SW 1271 (cell line): Measurements from ENCODE around the gene SRRM2.
A peak's percentile ranks its signal among the peaks of the same experiment; 100 is the strongest.

ENCODE experiments used
- DNase-seq, 2 experiments: peaks; one replicate each; lab custom pipeline; 2025; lab: John Stamatoyannopoulos, UW

The SRRM2 gene

GRCh38 chr16:2739625-2740430, 12.6 kb upstream of the SRRM2 start:
- DNase-seq, result no peak

- no peak for DNase-seq
Observed at GRCh38 chr16:2740476-2740875, 12.0 kb upstream of the SRRM2 start.

GRCh38 chr16:2741168-2741567, 11.3 kb upstream of the SRRM2 start:
- no peak for DNase-seq

DNA sequence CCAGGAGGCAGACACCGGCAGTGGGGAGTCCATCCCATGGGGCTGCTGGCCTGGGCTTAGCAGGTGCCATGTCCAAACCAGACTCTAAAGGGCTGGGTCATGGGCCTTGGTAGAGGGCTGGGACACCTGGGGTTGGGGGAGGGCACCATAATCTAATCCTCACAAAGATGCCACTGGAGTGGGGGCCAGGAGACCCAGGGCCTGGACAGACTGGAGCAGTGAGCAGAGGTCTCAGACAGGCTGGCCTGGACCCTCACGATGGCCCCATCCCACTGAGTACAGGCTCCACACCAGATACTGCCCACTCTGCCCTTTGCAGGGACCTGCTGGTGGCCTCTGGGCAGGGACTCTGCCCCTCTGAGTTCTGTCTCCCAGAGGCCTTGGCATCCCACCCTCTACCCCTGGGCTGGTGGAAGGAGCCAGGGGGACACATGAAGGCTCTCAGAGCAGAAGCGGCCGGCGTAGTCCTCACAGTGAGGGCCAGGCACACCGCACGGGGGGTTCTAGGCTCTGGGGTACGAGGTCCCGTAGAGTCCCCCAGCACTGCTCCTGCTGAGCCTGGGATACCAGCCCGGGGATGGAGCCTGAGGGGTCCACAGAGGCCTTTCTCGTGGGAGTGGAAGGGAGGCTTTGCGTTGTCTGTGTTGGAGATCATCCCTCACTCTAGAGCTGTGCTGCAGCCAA, 10.0 kb upstream of the SRRM2 start:
- no peak for DNase-seq

GRCh38 chr16:2743007-2743810, 9.2 kb upstream of the SRRM2 start:
- DNase-seq, result no peak

DNA sequence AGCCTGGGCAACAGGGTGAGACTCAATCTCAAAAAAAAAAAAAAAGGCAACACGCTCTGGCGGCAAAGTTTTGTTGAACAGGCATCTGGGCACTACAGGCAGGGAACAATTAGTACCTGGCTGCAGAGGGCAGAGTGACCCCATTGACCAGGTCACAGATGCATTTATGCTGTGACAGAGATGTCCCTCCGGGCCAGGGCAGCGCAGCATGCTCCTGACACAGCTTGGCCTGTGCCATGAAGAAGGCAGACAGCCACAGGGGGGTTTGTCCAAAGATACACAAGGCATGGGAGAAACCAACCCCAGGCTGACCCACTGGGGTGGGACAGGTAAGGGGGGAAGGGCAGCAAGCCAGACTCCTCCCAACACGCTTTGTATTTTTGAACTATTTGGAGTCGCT, 7.7 kb upstream of the SRRM2 start:
- DNase-seq, result no peak

DNA sequence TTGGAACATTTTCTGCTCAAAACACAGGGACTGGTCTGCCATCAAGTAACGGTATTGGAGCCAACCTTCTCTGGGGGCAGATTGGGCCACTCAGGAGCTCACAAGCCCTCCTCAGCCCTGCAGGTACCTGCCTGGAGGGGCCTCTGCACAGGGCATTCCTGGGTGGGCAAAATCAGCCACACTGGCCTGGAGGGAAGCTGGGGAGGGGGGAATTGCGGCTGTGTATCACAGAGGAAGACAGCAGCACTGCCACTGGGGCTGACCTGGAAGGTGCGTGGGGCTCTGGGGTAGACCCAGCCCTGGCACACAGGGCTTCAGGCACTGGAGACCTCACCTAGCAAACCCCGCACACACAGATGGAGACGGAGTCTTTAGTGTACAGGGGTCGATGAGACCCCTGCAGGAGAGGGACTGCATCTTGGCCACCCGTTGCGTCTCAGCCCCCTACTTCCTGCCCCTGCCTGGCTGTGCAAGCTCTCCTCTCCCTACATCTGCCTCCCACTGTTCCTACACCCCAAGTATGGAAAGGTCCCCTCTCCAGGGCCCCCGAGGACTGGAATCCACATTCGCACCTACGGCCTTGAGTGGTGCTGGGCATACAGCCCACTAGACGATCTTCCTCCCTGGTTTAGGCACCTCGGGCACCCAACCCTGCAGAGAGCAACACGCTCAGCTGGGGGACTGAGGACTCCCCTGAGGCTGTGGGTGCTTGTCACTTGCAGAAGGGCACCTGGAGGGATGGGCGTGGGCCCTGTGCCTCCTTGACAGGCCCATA, 7.1 kb upstream of the SRRM2 start:
- no peak for DNase-seq

GRCh38 chr16:2745961-2746360, 6.5 kb upstream of the SRRM2 start:
- no peak for DNase-seq

GRCh38 chr16:2748757-2749455, 3.5 kb upstream of the SRRM2 start:
- DNase-seq, result no peak

DNA sequence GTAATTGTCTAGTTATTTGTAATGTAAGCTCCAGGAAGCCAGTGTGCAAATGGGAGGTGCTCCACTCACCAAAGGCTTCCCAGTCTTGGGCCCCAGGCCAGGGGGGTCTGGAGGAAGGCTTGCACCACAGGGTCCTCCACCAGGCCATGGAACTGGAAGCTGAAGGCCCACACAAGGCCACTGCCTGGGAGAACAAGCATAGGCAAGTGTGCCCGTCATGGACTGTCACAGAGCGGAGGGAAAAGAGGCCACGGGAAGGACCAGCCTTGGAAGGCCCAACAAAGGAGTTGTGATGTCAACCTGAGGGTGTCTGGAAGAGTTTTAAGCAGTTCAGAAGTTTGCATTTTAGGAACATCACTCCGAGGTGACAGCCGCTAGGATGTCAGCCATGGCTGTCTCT, 3.0 kb upstream of the SRRM2 start:
- no peak for DNase-seq

DNA sequence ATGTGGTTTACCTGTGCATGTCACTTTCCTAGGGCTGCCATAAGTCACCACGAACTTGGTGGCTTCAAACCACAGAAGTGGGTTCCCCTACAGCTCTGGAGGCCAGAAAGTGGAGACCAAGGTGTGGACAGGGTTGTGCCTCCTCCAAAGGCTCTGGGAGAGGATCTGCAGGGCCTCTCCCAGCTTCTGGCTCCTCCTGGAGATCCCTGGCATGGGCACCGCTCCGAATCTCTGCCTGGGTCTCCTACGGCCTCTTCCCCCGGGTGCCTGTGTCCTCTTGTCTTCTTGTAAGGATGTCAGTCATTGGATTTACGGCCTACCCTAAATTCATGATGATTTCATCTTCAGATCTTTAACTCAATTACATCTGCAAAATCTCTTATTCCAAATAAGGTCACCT, 2.5 kb upstream of the SRRM2 start:
- no peak for DNase-seq

GRCh38 chr16:2751577-2752034, 832 bp upstream of the SRRM2 start:
- DNase-seq, result no peak

GRCh38 chr16:2752850-2753732, 653 bp downstream of the SRRM2 start:
- DNase-seq, result peak; percentile 33 to 54

- no peak for DNase-seq
Observed at GRCh38 chr16:2753733-2754020, 1.2 kb downstream of the SRRM2 start.

DNA sequence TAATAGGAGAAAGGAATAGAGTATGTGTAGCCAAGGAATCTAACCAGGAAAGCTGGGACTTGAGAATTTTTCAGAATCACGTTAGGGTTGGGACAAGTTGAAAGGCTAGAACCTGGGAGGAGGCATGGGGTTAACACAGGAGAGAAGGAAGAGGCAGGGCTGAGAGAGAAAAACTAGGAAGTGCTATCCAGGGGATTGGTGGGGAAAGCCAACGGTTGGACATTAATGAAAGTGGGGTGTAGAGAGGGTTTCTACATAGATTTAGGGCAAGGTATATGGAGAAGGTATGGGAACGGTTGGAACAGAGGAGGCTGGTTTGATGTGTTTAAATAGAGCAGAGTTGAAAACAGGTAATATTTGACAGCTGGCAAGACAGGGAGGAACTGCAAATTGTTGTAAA, 2.7 kb downstream of the SRRM2 start:
- DNase-seq, result no peak

- no peak for DNase-seq
Observed at GRCh38 chr16:2756288-2757015, 4.0 kb downstream of the SRRM2 start.

DNA sequence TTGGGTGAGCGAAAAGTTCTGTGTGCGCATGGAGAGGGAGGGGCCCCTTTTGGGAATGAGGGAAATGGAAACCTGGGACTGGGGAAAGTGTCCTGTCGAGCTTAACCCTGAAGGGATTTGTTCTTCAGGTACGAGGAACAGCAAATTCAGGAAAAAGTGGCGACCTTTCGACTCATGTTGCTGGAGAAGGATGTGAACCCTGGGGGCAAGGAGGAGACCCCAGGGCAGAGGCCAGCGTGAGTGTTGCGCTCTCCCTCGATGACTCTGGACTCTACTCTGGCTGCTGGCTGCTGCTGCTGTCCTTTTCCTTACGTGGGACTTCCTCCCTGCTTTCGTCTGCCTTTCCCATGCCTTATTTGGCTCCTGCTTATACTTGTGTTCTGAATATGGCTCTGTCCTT, 4.9 kb downstream of the SRRM2 start:
- no peak for DNase-seq

- DNase-seq, result no peak
Observed at GRCh38 chr16:2761472-2761871, 9.0 kb downstream of the SRRM2 start.

- DNase-seq, result no peak
Observed at GRCh38 chr16:2761886-2762583, 9.6 kb downstream of the SRRM2 start.
